GM23338 (cell line): ENCODE results near the gene ANKRD55. TPM values are rescaled to one million over a fixed set of nuclear protein-coding genes. Genes with fewer than 3 reads are reported as not detected.

Experiments
- ATAC-seq: fragments of 200-7000 bp; cut with Tn5 transposase; 3 replicates; pipeline ENCODE4 v1.9.1; 2020
- DNase-seq: peaks from one replicate; pipeline ENCODE4 v3.0.0-alpha.2; 2015; ENCODE audit warnings: low spot score
- H2AFZ ChIP-seq: fragments of 200-600 bp; sonication (generic); 2 replicates; pipeline ENCODE4 v1.8.0; 2016; ENCODE audit warnings: antibody characterized with exemption, mild to moderate bottlenecking, moderate library complexity
- H3F3A ChIP-seq: fragments of 200-600 bp; sonication (generic); replicated peaks from 2 replicates; pipeline ENCODE4 v1.8.0; 2017; ENCODE audit warnings: antibody characterized with exemption, mixed run types, low read depth
- H3K27ac ChIP-seq: fragments of 200-600 bp; sonication (generic); 2 replicates; pipeline ENCODE4 v1.6.1; 2016; ENCODE audit warnings: low read depth
- H3K27me3 ChIP-seq: fragments of 200-600 bp; sonication (generic); 2 replicates; pipeline ENCODE4 v1.8.0; 2016; ENCODE audit warnings: mild to moderate bottlenecking, mixed run types, moderate library complexity; ENCODE audit not compliant: insufficient read depth
- H3K36me3 ChIP-seq: fragments of 200-600 bp; sonication (generic); 2 replicates; pipeline ENCODE4 v1.8.0; 2016; ENCODE audit warnings: mild to moderate bottlenecking; ENCODE audit not compliant: insufficient read depth
- H3K4me1 ChIP-seq: fragments of 200-600 bp; sonication (generic); 2 replicates; pipeline ENCODE4 v1.8.0; 2016; ENCODE audit warnings: mild to moderate bottlenecking, moderate library complexity; ENCODE audit not compliant: insufficient read depth
- H3K4me2 ChIP-seq: fragments of 200-600 bp; sonication (generic); 2 replicates; pipeline ENCODE4 v1.7.1; 2017; ENCODE audit warnings: mixed run types
- H3K4me3 ChIP-seq: fragments of 200-600 bp; sonication (generic); 2 replicates; pipeline ENCODE4 v1.6.1; 2016; ENCODE audit warnings: mixed run types
- H3K79me2 ChIP-seq: fragments of 200-600 bp; sonication (generic); replicated peaks from 2 replicates; pipeline ENCODE4 v1.8.0; 2017; ENCODE audit warnings: mild to moderate bottlenecking; ENCODE audit not compliant: insufficient read depth
- H3K9me2 ChIP-seq: fragments of 200-600 bp; sonication (generic); 2 replicates; pipeline ENCODE4 v1.8.0; 2017; ENCODE audit not compliant: insufficient read depth
- H4K20me1 ChIP-seq: fragments of 200-600 bp; sonication (generic); replicated peaks from 2 replicates; pipeline ENCODE4 v1.8.0; 2017; ENCODE audit warnings: mild to moderate bottlenecking; ENCODE audit not compliant: insufficient read depth
- H3K27ac Mint-ChIP-seq: 2 replicates; pipeline ENCODE4 v1.8.0; 2020; ENCODE audit warnings: inconsistent platforms, mild to moderate bottlenecking, moderate library complexity, mixed read lengths
- H3K27me3 Mint-ChIP-seq: 3 replicates; pipeline ENCODE4 v1.8.0; 2022; ENCODE audit warnings: low read depth, mild to moderate bottlenecking, moderate library complexity, mixed read lengths, inconsistent platforms; ENCODE audit not compliant: insufficient read depth, poor library complexity
- H3K36me3 Mint-ChIP-seq: 3 replicates; pipeline ENCODE4 v1.8.0; 2021; ENCODE audit warnings: low read depth, mild to moderate bottlenecking, inconsistent platforms, moderate library complexity, mixed read lengths
- H3K4me1 Mint-ChIP-seq: 3 replicates; pipeline ENCODE4 v1.8.0; 2020; ENCODE audit warnings: mild to moderate bottlenecking, inconsistent platforms, mixed read lengths
- H3K4me3 Mint-ChIP-seq: 3 replicates; pipeline ENCODE4 v1.8.0; 2021; ENCODE audit warnings: moderate library complexity, mild to moderate bottlenecking, inconsistent platforms, mixed read lengths
- H3K9me3 Mint-ChIP-seq: 3 replicates; pipeline ENCODE4 v1.8.0; 2020; ENCODE audit warnings: moderate library complexity, mild to moderate bottlenecking, inconsistent platforms, mixed read lengths
- CREB1 ChIP-seq: fragments of 250-450 bp; sonication (Bioruptor Pico); IDR thresholded peaks from 2 replicates; pipeline ENCODE4 v1.5.0; 2020; ENCODE audit warnings: low read depth, mild to moderate bottlenecking, moderate library complexity
- CTCF ChIP-seq, 2 experiments: fragments of 200-600 bp in 1 of 2; sonication (generic) in 1 of 2; conservative IDR thresholded peaks; 2 replicates each; pipeline versions ENCODE4 v1.5.1 to v1.6.1; 2016 to 2017; ENCODE audit warnings: antibody characterized with exemption in 2 of 2, low read depth in 2 of 2, mild to moderate bottlenecking in 2 of 2, moderate library complexity in 1 of 2
- EZH2phosphoT487 ChIP-seq: fragments of 200-600 bp; sonication (generic); IDR thresholded peaks from one replicate; pipeline ENCODE4 v1.8.1; 2018; ENCODE audit warnings: antibody characterized with exemption; ENCODE audit not compliant: unreplicated experiment
- POLR2AphosphoS5 ChIP-seq: IDR thresholded peaks from 2 replicates; pipeline ENCODE4 v1.6.1; 2016; ENCODE audit warnings: antibody characterized with exemption, low read depth
- ZNF462 ChIP-seq: fragments of 250-450 bp; sonication (Bioruptor Pico); IDR thresholded peaks from 2 replicates; pipeline ENCODE4 v1.5.0; 2020; ENCODE audit warnings: mild to moderate bottlenecking, moderate library complexity
- polyA plus RNA-seq: library from polyadenylated mRNA; unstranded; fragments of >200 nt; fragmentation: Nextera tagmentation; extraction: Ambion mirVana; gene quantifications from 2 replicates; pipeline ENCODE4 v1.2.1, GENCODE V29; 2016
- total RNA-seq: library from RNA; depleted of rRNA; stranded (reverse); fragments of >200 nt; shearing (Covaris generic); gene quantifications from 2 replicates; pipeline ENCODE4 v1.2.3, GENCODE V29; 2014

ANKRD55 gene
- total and polyA plus RNA-seq, 2 experiments from 2014 or later, result not detected

- TF ChIP-seq ZNF462 (no peak), CREB1 (CRISPR knock-in tag) (no peak), CTCF (conservative IDR thresholded peaks at IDR 0.05; ENCODE audit: low read depth in 2 of 2) (no peak), EZH2phosphoT487 (no peak)
Observed at GRCh38 chr5:56140073-56140472, 93.1 kb downstream of the ANKRD55 start (continued).

DNA sequence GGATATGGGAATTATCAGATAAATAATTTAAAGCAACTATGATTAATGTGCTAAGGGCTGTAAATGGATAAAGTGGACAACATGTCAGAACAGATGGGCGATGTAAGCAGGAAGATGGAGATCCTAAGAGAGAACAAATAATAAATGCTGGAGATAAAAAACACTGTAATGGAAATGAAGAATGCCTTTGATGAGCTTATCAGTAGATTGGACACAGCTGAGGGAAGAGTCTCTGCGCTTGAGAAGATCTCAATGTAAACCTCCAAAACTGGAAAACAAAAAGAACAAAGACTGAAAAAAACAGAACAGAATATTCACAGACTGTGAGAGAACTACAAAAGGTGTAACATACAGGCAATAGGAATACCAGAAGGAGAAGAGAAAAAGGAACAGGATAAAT lies 102.5 kb downstream of the ANKRD55 start:
- H3F3A ChIP-seq, result no peaks in the 10 kb centered on the region
- no peaks in the 10 kb centered on the region for H3K27me3 ChIP-seq
- no peak overlapping the region for H3K27ac ChIP-seq
- no peak overlapping the region for H2AFZ ChIP-seq
- no peaks in the 10 kb centered on the region for H3K9me2 ChIP-seq
- Mint-ChIP-seq H3K27me3 (no peaks in the 10 kb centered on the region), H3K4me3 (no peak overlapping the region), H3K9me3 (no peaks in the 10 kb centered on the region; the same call in 2 of the 3 replicates), H3K4me1 (no peaks in the 10 kb centered on the region), H3K27ac (no peak overlapping the region), H3K36me3 (no peaks in the 10 kb centered on the region)
- H4K20me1 ChIP-seq, result no peaks in the 10 kb centered on the region
- no peak overlapping the region for H3K4me3 ChIP-seq
- ATAC-seq, result no peak
- no peaks in the 10 kb centered on the region for H3K4me1 ChIP-seq
- no peaks in the 10 kb centered on the region for H3K36me3 ChIP-seq
- H3K4me2 ChIP-seq, result no peak overlapping the region
- H3K79me2 ChIP-seq, result no peaks in the 10 kb centered on the region
- DNase-seq, result no peak
- TF ChIP-seq POLR2AphosphoS5 (no peak), ZNF462 (no peak), CTCF (conservative IDR thresholded peaks at IDR 0.05; ENCODE audit: low read depth in 2 of 2) (no peak)
